ENCODE measurements around the gene MARCHF3. TPM values are rescaled to one million over a fixed set of nuclear protein-coding genes. Genes with fewer than 3 reads are reported as not detected.
"Not testable (repeated sequence)": the region's sequence is repeated elsewhere in the genome, so short reads cannot be mapped to it uniquely, and the experiment has no call there.

MARCHF3 gene
- total and polyA plus RNA-seq, 2 donors (not counting 3 experiments of a cell fraction or from before 2014, with no cell fraction given): 31.9 to 35.0 TPM

DNA sequence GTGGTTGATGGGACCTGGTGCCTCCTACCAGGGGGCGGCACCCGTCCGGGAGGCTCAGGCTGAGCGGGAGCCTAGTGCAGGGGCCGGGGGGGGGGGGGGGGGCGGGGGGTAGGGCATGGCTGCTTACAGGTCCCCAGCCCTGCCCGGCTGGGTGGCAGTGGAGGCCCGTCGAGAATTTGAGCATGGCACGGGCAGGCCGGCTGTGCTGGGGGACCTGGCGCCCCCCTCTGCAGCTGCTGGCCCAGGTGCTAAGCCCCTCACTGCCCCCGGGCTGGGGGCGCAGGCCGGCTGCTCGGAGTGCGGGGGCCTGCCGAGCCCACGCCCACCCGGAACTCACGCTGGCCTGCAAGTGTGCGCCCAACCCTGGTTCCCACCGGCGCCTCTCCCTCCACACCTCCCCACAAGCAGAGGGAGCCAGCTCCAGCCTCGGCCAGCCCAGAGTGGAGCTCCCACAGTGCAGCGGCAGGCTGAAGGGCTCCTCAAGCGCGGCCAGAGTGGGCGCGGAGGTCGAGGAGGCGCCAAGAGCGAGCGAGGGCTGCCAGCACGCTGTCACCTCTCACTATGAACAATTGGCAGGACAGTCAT is 175.7 kb downstream of the MARCHF3 start:
- Histone ChIP-seq H3K79me2 (ENCODE audit: control insufficient read depth, insufficient read depth, low read length) (no peaks in the 10 kb centered on the region), H3K4me3 (replicated peaks in 1 of 3; ENCODE audit: insufficient read depth in 1 of 3, low read depth in 1 of 3, low read length in 3 of 3) (no peak overlapping the region), H3K4me1 (ENCODE audit: control insufficient read depth, extremely low read depth, insufficient read depth, low read length) (peaks cover 21% of the 10 kb centered on the region), H3K9ac (replicated peaks; ENCODE audit: extremely low read depth, insufficient read depth, low read length) (no peak overlapping the region), H2AFZ (ENCODE audit: low read depth, low read length) (no peak overlapping the region), H3K27ac (ENCODE audit: insufficient read depth, low read depth, low read length) (no peak overlapping the region), H3K4me2 (ENCODE audit: insufficient read depth, low read length) (no peak overlapping the region), H4K20me1 (replicated peaks; ENCODE audit: control insufficient read depth, extremely low read depth, insufficient read depth, low read length) (no peaks in the 10 kb centered on the region), H3K9me3 (replicated peaks; ENCODE audit: control insufficient read depth, insufficient read depth, low read length) (no peaks in the 10 kb centered on the region), H3K36me3 (ENCODE audit: control insufficient read depth in 2 of 2, extremely low read depth in 1 of 2, insufficient read depth in 2 of 2, low read length in 2 of 2) (no peaks in the 10 kb centered on the region), H3K27me3 (ENCODE audit: control insufficient read depth in 2 of 2, insufficient read depth in 2 of 2, low read length in 2 of 2) (no peaks in the 10 kb centered on the region), H3K9me1 (replicated peaks; ENCODE audit: control insufficient read depth, extremely low read depth, insufficient read depth, low read length) (no peaks in the 10 kb centered on the region)
- FAIRE-seq (no peak), DNase-seq (ENCODE audit: low read depth, low spot score) (no peak)
- dilution Hi-C loops (cut with MboI; ENCODE audit: extremely low pct_ligation_motif_present, low sequenced_read_pairs) (no loop called here), intact Hi-C loops (cut with micrococcal nuclease) (no loop called here)
- ChIA-PET CTCF (no interaction called here), POLR2A (no interaction called here)
- BruUV-seq (replicated peaks): no TSS peak
- TF ChIP-seq MYC (IDR thresholded peaks at IDR 0.05; ENCODE audit: low read depth, low read length) (no peak), POLR2AphosphoS5 (IDR thresholded peaks at IDR 0.05; ENCODE audit: insufficient read depth, low read depth, low read length) (no peak), JUN (IDR thresholded peaks at IDR 0.05; ENCODE audit: borderline replicate concordance, insufficient read depth, insufficient read length, low read depth) (no peak), EZH2 (IDR thresholded peaks at IDR 0.05; ENCODE audit: borderline replicate concordance, low read depth, low read length, severe bottlenecking) (no peak), FOS (IDR thresholded peaks at IDR 0.05; ENCODE audit: borderline replicate concordance, insufficient read depth, low read length) (no peak), MAX (IDR thresholded peaks at IDR 0.05; ENCODE audit: insufficient read depth, insufficient read length) (no peak)

GRCh38 chr5:126853541-126854307 is 176.6 kb downstream of the MARCHF3 start:
- DNase-seq (ENCODE audit: low read depth, low spot score); intact Hi-C loops (cut with micrococcal nuclease); H3K79me2 ChIP-seq (ENCODE audit: control insufficient read depth, insufficient read depth, low read length); H3K9me3 ChIP-seq (replicated peaks; ENCODE audit: control insufficient read depth, insufficient read depth, low read length); H3K36me3 ChIP-seq (ENCODE audit: control insufficient read depth in 2 of 2, extremely low read depth in 1 of 2, insufficient read depth in 2 of 2, low read length in 2 of 2); POLR2A ChIA-PET; H3K4me3 ChIP-seq (replicated peaks in 1 of 3; ENCODE audit: insufficient read depth in 1 of 3, low read depth in 1 of 3, low read length in 3 of 3); H3K9me1 ChIP-seq (replicated peaks; ENCODE audit: control insufficient read depth, extremely low read depth, insufficient read depth, low read length); dilution Hi-C loops (cut with MboI; ENCODE audit: extremely low pct_ligation_motif_present, low sequenced_read_pairs); BruUV-seq (replicated peaks); H3K27ac ChIP-seq (ENCODE audit: insufficient read depth, low read depth, low read length); CTCF ChIA-PET; H3K4me2 ChIP-seq (ENCODE audit: insufficient read depth, low read length); H2AFZ ChIP-seq (ENCODE audit: low read depth, low read length); H3K27me3 ChIP-seq (ENCODE audit: control insufficient read depth in 2 of 2, insufficient read depth in 2 of 2, low read length in 2 of 2); H3K9ac ChIP-seq (replicated peaks; ENCODE audit: extremely low read depth, insufficient read depth, low read length); H4K20me1 ChIP-seq (replicated peaks; ENCODE audit: control insufficient read depth, extremely low read depth, insufficient read depth, low read length): not testable (repeated sequence)
- peaks cover 21% of the 10 kb centered on the region for H3K4me1 ChIP-seq (ENCODE audit: control insufficient read depth, extremely low read depth, insufficient read depth, low read length)
- peak; percentile 55 for FAIRE-seq

Measured in endothelial cell of umbilical vein (primary cell).